Measurements from ENCODE around the gene PCAT6.

Gene PCAT6

GRCh38 chr1:202843081-202843480 lies 32.3 kb downstream of the PCAT6 start:
- intact Hi-C loops (cut with DNase I), result no loop called here
- peak in 3 of 10 donors; percentile 15 to 45 (median 23) for DNase-seq

- intact Hi-C loops (cut with DNase I), result no loop called here
- no peak for DNase-seq
Measured at GRCh38 chr1:202844259-202844658, 33.5 kb downstream of the PCAT6 start.

GRCh38 chr1:202844935-202845334 lies 34.2 kb downstream of the PCAT6 start:
- DNase-seq, result peak in 1 of 10 donors; percentile 45
- intact Hi-C loops (cut with DNase I), result no loop called here

GRCh38 chr1:202848191-202848542 lies 37.4 kb downstream of the PCAT6 start:
- DNase-seq, result peak in 3 of 10 donors; percentile 13 to 24 (median 21)
- intact Hi-C loops (cut with DNase I), result no loop called here

GRCh38 chr1:202850593-202851362 lies 40.0 kb downstream of the PCAT6 start:
- intact Hi-C loops (cut with DNase I), result no loop called here

GRCh38 chr1:202852163-202852904 lies 41.6 kb downstream of the PCAT6 start:
- DNase-seq, result peak in 1 of 10 donors; percentile 35
- intact Hi-C loops (cut with DNase I), result no loop called here

More at GRCh38 chr1:202850593-202851362, 40.0 kb downstream of the PCAT6 start:
- no peak for DNase-seq

GRCh38 chr1:202854787-202855186 lies 44.0 kb downstream of the PCAT6 start:
- intact Hi-C loops (cut with DNase I), result no loop called here
- DNase-seq, result no peak

- intact Hi-C loops (cut with DNase I), result no loop called here
- no peak for DNase-seq
Measured at GRCh38 chr1:202856014-202856413, 45.3 kb downstream of the PCAT6 start.

GRCh38 chr1:202857136-202857610 lies 46.4 kb downstream of the PCAT6 start:
- no peak for DNase-seq
- intact Hi-C loops (cut with DNase I), result no loop called here

- DNase-seq, result no peak
Measured at GRCh38 chr1:202858331-202858730, 47.6 kb downstream of the PCAT6 start.

GRCh38 chr1:202858789-202859414 lies 48.1 kb downstream of the PCAT6 start:
- peak in 1 of 10 donors; percentile 41 for DNase-seq
- intact Hi-C loops (cut with DNase I), result no loop called here

More at GRCh38 chr1:202858331-202858730, 47.6 kb downstream of the PCAT6 start:
- intact Hi-C loops (cut with DNase I), result no loop called here

- DNase-seq, result peak; percentile 17 to 92 (median 45)
- intact Hi-C loops (cut with DNase I), result loop anchor here (2.0 kb wide), 1 partner anchor 66 kb away; the partner anchor contains the start of gene KLHL12
Measured at GRCh38 chr1:202860744-202861419, 50.1 kb downstream of the PCAT6 start.
